HG02840 (cell line): ENCODE results near the gene KCNJ4.

Source experiments
- ATAC-seq: cut with Tn5 transposase; IDR thresholded peaks from one replicate; pipeline ENCODE4 v1.9.1; 2021; ENCODE audit warnings: mild to moderate bottlenecking, moderate library complexity, moderate number of reproducible peaks; ENCODE audit not compliant: unreplicated experiment, low FRiP score

Gene KCNJ4

GRCh38 chr22:38435965-38436364 lies 19.0 kb downstream of the KCNJ4 start:
- ATAC-seq: no peak

DNA sequence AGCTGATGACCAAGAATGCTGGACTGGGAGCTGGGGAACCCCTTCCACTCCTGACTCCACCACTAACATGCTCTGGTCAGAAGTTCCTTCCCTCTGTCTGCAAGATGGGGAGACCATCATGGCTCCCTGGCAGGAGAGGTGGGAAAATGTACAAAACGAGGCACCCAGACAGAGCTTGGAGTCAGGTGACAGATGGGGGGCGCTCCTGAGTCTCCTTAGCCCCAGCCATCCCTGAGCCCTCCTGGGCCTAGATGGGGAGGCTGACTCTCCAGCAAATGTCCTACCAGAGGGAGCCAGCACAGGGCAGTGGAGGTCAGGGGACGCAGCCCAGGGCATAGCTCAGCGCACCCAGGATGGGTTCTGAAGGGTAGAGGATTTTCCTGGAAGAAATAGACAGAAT lies 20.0 kb downstream of the KCNJ4 start:
- no peak for ATAC-seq

DNA sequence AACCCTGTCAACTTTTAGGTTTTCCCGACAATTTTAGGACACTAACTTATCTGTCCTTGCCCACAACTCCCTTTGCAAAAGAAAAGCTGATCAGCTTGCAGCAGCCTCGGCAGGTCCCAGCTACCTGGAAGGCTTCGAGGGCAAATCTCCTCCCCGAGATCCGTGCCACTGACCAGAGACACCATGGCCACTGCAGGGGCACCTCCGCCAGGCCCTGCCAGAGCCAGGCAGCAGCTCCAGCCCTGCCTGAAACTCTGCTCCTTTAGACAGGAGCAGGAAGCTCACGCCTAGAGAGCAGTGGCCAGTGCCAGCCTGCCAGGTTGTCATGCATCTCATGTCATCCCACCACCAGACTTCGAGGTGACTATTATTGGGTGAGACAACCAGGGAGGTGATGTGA lies 21.1 kb downstream of the KCNJ4 start:
- no peak for ATAC-seq

- ATAC-seq: no peak
Observed at GRCh38 chr22:38432264-38432663, 22.7 kb downstream of the KCNJ4 start.

DNA sequence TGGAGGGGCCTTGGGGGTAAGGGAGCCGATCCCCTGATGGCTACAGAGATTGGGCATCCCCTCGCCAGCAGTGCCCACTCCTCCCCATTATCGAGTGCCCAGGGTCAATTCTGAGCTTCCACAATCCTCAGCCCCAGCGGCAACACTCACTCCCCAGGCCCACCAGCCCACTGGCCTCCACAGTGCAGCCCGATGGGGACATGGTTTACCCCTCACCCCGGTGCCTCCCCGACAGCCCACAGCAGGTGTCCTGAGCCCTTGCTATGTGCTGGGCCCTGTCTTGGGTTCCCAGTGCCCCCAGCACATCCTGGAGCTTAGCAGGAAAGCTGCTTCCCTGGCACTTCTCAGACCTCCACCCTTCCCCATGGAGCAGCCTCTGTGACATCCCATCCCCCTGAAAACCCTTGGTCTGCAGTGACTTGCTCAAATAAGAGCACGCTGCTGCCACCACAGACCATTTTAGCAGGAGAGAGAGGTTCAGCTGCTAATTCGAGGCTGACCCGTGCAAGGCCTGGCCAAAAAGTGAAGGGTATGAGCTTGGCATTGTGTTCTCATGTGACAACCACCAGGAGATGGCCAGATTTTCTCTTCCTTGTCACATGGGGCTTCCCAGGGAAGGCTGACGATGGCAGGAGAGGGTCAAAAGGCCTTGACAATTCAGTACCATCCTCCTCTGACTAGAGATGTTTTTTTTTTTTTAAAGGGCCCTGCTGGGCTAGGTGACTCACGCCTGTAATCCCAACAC lies 23.6 kb downstream of the KCNJ4 start:
- ATAC-seq: no peak

- ATAC-seq: no peak
Observed at GRCh38 chr22:38429499-38430068, 25.4 kb downstream of the KCNJ4 start.

DNA sequence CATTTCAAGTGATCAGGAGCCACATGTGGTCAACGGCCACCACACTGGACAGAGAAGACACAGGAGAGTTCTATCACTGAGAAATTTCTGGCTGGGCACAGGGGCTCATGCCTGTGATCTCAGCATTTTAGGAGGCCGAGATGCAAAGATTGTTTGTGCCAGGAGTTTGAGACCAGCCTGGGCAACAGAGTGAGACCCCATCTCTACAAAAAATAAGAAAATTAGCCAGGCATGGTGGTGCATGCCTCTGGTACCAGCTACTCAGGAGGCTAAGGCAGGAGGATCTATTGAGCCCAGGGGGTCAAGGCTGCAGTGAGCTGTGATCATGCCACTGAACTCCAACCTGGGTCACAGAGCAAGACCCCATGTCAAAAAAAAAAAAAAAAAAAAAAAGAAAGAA lies 26.3 kb downstream of the KCNJ4 start:
- no peak for ATAC-seq

- no peak for ATAC-seq
Observed at GRCh38 chr22:38427940-38428339, 27.1 kb downstream of the KCNJ4 start.

GRCh38 chr22:38427465-38427864 lies 27.5 kb downstream of the KCNJ4 start:
- no peak for ATAC-seq

DNA sequence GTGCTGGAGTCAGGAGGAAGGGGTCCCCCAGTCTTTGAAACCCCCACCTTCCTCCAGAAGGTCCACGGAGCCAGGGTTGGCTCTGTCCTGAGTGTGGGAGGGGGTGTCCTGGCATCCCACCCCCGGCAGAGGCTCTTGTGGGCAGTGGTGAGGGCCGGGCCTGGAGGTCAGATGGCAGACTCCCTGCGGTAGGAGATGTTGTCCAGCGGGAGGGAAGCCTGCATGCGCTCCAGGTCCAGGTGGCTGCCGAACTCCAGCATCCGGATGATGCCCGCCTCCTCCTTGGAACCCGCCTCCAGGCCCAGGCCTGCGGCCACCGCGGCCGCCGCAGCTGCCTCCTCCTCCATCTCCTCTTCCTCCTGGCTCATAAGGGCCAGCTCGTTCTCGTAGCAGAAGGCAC lies 28.4 kb downstream of the KCNJ4 start:
- ATAC-seq: no peak

- ATAC-seq: no peak
Observed at GRCh38 chr22:38424525-38425080, 30.4 kb downstream of the KCNJ4 start.

DNA sequence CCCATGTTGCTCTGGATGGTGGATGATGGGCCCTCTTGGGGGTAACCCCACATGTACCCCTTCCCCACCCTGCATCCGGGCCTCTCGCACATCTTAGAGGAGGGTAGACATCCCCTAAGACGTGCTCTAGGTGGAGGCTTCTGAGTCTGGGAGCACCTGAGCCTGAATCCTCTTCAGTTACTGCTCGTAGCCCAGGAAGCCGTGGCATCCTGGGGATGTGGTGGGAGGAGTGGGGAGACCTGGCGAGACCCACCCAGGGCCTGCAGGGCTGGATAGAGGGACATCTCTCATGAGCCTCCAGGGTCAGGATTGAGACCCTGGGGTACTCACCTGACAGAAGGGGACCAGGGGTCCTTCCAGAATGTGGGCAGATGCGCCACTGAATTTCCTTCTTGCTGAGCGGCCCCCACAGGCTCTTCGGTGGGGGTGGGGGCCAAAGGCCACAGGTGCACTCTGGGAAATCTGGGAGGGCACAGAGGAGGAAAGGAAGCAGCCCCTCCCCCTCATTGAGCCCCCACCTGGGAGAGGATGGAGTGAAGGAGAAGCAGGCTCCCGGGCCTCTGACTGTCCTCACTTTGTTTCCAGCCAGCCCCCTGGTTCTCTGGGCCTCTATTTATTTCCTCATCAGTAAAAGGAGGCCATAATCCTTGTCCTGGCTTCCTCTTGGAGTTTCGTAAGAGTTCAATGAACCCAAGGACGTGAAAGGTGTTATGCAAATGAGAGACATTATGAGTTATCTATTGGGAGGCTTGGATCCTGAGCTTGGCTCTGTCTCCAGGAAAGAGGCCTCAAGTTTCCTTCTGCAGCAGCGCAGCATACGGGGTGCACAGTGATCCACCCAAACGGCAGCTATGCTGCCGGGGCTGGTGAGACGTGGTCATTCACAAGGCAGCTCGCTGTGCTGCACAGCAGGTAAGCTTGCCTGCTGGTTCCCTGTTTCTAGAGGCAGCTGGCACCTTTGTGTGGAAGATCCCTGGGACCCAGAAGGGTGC lies 31.2 kb downstream of the KCNJ4 start:
- ATAC-seq: no peak

DNA sequence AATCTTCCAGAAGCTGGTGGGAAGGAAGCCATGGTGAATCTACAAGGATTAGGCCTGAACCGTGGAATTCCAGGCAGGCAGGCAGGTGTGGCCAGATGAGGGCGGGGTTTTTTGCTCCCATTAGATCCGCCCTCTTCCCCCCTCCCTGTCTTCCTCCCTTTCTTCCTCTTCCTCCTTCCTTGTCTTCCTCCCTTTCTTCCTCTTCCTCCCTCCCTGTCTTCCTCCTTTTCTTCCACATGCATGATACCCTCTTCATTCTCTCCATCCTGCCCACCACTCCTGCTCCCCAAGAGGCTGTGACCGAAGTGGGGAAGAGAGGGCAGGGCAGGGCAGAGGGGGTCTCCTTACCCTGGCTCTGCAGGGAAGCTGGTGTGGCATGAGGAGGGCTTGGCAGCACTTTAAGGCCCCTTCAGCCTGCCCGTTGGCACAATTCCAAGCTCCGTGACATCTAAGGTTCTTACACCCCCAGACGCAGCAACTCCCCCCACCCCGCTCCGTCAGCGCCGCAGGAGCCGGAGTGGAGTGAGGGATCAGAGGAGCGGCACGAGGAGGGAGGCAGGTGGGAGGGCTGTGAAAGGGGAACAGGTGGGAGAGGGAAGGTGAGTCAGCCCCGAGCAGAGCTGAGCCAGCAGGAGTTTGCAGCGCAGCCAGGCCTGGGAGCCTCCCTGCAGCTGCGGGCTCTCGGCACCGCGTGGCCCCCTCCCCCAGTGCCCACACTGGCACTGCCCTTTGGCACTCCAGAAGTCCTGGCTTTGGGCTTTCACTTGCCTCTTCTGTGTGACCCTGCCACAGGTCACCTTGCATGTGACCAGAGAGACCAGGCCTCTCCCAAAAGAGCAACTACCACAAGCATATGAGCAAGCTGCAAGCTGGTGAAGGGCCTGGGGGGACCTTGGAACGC lies 32.1 kb downstream of the KCNJ4 start:
- ATAC-seq: no peak

DNA sequence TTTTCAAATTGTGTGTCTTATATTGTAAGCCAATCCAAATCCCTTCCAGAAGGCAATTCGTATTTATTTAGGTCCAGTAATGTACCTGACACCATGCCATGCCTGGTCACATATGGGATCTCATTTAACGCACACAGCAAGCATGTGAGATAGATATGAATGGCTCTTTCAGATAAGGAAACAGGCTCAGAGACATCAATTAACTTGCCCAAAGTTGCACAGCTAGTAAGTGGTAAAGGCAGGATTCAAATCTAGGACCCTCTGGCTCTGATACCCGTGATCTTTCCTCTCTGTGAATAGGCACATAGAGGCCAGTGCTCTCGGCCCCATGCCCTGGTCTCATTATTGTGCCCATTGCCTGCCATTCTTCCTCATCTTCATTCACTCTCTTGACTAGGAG lies 34.3 kb downstream of the KCNJ4 start:
- no peak for ATAC-seq

GRCh38 chr22:38419858-38420160 lies 35.2 kb downstream of the KCNJ4 start:
- ATAC-seq: no peak

DNA sequence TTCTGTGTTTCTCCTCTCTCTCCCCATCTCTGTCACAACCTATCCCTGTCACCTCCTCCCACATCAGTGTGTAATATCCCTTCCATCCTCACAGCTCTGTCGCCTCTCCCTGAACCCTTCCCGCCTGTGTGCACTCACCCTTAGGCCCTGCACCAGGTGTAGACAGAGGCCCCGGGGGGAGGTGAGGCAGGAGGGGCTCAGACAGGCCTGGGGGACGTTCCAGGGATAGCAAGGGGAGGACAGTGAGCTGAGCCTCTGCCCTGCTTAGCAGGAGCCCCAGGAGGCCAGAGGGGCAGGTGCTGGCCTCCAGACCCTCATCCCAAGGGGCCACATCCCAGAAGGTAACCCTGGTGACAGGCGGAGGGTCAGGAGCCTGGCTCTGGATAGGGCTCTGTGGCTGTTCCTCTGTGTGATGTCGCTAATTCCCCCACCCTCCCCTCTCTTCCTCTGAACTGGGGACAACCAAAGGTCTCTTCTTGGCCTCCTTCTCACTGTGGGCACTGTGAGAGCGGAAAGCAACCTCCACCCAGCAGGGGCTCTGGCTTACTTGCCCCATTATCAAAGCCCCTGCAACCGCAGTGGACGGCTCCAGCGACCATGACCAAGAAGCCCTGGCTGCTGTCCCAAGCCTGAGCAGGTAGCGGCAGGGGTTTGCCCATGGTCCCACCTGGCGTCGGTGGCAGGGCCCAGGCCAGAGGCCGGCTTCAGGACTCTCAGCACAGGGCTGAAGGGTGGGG lies 35.7 kb downstream of the KCNJ4 start:
- ATAC-seq: no peak

DNA sequence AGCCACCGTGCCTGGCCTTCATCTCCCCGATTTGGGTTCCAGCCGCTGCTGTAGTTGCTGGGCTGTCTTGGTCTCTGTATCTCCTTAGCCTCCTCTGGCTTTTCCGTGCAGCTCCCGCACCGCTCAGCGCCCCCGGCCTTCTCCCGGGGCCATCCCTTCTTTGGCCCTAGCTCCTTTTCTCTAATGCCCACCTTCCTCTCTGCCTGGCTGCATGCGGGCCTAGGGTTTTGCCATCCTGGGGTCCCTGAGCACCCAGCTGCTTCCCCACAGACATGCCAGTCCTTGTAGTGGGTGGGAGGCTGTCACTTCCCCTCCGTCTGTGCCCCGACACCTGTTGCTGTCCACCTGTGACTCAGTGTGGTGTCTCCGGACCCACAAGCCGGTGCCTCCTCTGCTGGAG lies 36.4 kb downstream of the KCNJ4 start:
- no peak for ATAC-seq

- ATAC-seq: no peak
Observed at GRCh38 chr22:38417252-38418060, 37.5 kb downstream of the KCNJ4 start.
